Right hindlimb (tissue), 1 donor: ENCODE results near the gene CD276.
"Not testable (repeated sequence)": the region's sequence is repeated elsewhere in the genome, so short reads cannot be mapped to it uniquely, and the experiment has no call there.

Source experiments
- DNase-seq: peaks from one replicate; pipeline ENCODE4 v3.0.0-alpha.2; 2018

CD276 gene

DNA sequence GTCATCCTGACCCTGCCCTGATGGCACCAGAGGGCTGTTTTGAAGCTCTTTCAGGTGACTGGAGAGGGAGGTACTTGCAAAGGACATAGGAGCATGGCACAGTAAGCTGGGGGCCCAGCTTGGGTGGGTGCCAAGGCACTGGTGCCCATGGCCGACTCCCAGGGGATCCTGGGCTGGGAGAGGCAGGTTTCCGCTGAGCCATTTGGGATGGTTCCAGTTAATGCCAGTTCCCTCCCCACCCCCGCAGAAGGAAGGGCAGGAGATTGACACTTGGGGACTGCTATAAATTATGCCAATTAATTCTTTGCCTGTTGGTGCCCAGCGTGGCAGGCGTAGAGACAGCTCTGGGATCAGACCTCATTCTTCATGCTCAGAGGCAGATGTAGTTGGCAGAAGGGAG lies 26.1 kb downstream of the CD276 start:
- no peak for DNase-seq

DNA sequence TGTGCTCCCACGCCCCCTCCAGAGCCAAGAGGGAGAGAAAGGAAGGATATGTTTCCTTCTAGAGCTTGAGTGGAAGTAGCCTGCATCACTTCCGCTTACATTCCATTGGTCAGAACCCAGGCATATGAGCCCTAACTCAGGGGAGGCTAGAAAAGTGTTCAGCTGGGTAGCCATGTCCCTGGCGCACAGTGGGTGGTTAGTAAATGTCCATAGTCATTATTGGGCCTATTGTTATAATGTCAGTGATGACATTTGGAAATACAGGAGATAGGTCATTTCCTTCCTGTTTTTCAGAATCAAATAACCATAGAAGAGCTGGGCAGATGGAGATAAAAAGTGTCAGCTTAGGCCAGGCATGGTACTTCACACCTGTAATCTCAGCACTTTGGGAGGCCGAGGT lies 27.3 kb downstream of the CD276 start:
- DNase-seq = no peak

DNA sequence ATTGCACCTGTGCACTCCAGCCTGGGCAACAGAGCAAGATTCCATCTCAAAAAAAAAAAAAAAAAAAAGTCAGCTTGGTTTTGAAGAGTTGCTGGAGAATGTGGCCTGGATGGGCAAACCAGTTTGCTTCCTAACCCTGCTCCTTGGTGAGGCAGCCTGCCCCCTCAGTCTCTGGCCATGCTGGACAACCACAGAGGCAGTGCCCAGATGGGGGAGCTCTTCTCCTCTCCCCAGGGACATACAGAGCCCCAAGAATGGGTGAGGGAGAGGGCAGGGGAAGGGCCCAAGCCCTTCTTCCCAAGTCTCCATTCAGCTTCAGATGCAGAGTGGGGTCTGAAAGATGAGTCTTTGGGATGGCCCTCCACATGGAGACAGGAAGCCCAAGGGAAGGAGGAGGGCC lies 27.9 kb downstream of the CD276 start:
- DNase-seq = no peak

DNA sequence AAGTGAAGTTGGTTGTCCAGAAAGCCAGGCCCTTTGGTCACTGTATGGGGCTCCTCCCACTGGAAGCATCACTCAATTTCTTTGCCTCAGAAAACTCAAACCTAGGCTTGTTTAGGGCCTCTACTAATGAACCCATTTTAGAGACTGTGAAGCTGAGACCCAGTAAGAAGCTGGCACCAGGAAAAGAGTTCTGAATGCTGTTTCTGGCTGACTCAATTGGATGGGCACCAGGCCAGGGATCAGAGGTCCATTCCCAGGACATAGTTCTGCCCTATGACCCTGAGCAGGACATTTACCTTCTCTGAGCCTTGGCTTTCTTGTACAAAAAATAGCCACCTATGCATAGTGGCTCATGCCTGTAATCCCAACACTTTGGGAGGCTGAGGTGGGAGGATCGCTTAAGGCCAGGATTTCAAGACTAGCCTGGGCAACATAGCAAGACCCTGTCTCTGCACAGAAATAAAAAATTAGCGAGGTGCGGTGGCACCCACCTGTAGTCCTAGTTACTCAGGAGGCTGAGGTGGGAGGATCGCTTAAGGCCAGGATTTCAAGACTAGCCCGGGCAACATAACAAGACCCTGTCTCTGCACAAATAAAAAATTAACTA lies 30.6 kb downstream of the CD276 start:
- DNase-seq = no peak

DNA sequence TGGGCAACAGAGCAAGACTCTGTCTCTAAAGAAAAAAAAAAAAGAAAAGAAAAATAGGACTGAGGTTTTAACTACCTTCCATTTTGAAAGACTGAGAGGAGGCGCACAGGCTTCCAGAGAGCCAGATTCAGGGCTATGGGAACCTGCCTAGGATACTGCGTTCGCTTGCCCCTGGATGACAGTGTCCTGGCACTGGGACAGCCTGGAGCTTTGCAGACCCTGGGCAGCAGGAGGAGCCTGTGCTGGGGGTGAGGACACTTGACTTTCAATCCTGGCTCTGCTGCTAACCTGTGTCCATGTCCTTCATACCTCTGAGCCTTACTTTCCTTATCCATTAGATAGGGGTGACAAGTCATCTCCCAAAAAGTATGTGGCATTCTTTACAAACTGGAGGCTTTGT lies 31.2 kb downstream of the CD276 start:
- no peak for DNase-seq

DNA sequence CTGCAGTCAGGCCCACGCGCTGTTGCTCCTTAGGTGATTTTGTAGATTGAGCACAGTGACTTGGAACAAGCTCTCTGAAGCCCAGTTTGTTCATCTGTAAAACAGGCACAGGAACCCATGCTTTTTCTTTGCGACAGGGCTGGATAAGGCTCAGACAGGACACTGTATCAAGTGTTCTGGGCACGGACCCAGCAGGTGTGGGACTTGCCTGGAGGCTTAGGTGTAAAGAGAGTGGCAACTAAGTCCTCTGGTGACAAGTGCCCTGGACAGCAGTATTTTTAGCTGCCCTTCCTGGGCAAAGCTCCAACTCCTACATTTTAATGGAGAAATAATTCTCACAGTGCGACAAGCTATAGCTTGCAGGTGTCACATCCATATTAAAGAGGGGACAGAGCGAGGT lies 32.2 kb downstream of the CD276 start:
- DNase-seq = no peak

DNA sequence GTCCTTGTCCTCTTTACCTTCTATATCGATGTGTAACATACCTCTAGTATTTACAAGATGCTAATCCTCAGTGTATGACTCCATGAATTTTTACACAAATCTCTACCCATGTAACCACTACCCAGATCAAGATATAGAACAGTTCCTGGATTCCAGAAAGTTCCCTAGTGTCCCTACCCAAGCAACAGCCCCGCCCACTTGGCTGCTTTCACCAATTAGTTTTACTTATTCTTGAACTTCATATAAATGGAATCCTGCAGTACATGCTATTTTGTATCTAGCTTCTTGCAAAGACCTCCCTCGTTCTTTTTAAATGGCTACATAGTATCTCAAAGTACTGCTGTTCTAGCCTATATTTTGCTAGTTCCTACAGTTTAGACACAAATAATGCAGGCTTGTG lies 33.0 kb downstream of the CD276 start:
- DNase-seq = no peak

DNA sequence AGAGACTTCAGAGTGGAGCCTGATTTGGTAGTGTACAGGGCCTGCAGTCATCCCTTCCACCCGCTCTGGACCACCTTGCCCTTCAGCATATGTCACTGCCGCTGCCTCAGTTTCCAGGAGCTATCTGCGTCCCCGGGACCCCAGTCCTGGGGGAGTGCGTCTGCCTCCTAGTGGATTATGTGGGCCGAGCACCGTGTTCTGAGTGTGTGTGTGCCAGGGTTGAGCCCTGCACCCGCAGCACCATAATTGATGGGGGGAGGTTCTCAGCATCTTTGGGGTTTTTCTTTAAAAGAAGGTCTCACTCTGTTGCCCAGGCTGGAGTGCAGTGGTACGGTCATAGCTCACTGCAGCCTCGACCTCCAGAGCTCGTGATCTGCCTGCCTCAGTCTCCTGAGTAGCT lies 33.6 kb downstream of the CD276 start:
- no peak for DNase-seq

DNA sequence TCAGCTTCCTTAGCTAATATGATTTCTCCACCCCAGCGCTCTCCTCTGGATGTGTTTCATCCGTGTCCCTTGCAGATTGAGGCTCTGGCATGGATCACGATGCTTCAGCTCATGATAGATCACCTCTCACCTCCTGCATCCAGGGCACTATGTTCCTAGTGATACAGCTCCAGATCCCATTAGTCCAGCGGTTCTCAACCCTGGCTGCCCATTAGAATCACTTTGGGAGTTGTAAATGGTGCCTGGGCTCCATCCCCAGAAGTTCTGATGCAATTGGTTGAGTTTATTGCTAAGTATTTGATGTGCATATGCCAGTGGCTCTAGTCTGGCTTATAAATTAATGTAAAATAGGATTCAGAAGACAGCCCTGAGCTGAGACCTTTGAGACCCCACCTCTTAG lies 34.5 kb downstream of the CD276 start:
- DNase-seq = no peak

DNA sequence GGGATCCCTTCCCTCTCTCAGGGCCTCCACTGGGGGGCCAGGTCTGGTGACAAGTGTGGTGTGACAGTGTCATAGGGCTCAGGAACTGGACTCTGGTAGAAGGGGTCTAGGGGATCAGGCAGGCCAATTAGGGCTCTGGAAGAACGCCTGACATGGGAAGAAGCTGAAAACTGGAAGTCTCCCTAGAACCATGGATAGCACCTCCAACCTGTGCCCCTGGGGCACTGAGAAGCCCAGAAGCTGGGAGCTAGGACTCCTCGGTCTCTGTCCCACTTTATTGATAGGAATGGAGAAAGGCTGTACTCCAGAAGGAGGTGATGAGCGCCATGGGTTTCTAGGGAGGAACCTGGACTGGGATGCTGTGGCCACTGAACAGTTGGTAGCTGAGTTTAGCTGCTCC lies 38.2 kb downstream of the CD276 start:
- no peak for DNase-seq

DNA sequence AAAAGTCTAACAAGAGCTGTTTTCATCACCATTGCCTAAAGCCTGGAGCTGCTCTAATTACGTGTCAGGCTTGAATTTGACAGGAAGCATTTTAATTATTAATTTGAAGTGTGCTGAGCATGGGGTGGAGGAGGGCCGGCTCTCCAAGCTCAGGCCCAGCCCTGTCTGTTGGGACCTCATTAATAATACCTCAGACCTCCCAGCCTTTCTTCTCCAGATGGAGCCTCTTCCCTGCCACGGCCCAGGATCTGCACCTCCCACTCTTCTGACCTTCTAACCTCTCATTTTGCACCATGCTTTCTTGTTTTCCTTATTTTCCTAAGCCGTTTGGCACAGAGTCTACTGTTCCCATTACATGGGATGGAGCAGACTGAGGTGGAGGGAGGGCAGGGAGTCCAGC lies 39.0 kb downstream of the CD276 start:
- no peak for DNase-seq

DNA sequence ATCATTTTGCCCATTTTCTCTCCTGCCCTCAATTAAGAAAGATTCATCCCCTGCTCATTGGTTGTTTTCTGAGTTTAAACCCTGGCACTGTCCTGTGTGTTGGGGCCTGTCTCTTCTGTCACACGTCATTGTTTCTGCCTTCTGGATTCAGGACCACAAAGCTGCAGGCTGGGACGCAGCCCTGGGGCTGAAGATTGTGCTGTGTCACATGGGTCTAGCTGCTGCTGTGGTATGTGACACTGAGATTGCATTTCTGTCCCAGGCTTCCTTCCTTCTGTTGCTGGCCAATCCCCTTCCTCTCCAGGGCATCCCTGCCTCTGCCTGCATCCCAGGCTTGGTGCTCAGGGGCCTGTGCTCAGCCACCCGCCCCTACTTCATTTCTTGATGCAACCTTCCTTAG lies 40.0 kb downstream of the CD276 start:
- DNase-seq = no peak

DNA sequence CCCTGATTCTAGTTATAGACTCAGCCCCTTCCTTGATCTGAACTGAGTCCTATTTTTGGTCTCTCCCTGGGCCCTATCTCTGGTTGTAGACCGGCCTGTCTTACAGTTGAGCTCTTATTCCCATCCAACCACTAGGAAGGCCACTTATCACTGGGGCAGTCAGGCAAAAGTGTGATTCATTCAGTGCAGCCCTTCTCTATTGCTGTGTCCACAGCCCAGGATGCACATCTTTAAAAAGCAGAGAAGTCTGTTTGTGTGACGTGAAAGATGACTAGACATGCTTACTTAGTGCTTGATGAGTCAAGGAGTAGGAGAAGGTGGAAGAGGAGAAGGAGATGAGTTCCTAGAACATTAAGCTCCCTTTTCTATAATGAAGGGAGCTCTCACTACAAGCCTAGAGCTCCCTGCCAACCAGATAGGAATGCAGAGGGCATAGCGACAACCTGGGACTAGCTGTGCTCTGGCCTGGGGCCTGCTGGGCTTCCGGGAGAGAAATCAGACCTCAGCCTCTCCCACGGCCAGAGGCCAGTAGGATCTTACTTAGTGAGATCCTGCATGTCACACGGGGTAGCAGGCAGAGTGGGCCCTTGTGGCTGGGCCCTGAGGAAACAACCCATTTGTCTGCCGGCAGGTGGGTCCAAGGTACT lies 43.3 kb downstream of the CD276 start:
- DNase-seq = no peak

DNA sequence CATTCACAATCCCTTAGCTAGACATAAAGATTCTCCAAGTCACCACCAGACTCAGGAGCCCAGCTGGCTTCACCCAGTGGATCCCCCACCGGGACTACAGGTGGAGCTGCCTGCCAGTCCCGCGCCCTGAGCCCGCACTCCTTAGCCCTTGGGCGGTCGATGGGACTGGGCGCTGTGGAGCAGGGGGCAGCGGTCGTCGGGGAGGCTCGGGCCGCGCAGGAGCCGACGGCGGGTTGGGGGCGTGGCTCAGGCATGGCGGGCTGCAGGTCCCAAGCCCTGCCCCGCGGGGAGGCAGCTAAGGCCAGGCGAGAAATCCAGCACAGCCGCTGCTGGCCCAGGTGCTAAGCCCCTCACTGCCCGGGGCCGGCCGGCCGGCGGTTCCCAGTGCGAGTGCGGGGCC lies 47.9 kb downstream of the CD276 start:
- DNase-seq = not testable (repeated sequence)

DNA sequence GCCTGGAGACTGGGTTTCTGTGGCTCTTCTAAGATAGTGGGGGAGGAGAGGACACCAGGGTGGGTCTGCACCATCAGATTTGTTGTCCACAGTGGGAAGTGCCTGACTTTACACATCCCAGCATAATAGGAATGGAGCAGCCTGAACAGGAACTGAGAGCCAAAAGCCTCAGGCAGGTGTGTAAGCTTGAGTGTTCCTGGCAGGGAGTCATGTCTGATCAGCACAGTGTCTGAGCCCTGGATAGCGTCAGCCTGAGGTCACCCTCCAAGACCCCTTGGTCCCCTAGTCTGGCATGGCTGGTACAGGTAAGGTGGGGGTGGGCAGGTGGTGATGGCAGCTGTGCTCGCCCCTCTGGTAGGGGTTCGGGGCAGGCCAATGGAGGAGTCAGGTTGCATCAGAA lies 48.7 kb downstream of the CD276 start:
- no peak for DNase-seq

DNA sequence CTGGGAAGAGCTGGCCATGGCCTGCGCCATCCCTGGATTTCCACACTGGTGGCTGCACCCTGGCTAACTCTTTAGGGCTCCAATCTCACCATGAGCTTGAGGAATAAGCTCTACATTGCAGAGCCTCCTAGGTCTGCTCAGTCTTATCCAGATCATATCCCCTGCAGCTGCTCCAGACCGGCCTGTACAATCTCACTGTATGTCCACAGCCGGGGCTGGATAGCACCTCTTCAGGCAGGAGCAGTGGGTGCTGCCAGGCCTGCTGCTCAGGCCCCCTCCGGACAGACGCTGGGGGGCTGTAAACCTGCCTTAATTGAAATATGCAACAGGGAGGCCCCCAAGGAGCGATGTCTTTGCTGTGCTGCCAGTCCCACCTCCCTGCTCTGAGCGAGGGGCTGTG lies 53.4 kb downstream of the CD276 start:
- no peak for DNase-seq

DNA sequence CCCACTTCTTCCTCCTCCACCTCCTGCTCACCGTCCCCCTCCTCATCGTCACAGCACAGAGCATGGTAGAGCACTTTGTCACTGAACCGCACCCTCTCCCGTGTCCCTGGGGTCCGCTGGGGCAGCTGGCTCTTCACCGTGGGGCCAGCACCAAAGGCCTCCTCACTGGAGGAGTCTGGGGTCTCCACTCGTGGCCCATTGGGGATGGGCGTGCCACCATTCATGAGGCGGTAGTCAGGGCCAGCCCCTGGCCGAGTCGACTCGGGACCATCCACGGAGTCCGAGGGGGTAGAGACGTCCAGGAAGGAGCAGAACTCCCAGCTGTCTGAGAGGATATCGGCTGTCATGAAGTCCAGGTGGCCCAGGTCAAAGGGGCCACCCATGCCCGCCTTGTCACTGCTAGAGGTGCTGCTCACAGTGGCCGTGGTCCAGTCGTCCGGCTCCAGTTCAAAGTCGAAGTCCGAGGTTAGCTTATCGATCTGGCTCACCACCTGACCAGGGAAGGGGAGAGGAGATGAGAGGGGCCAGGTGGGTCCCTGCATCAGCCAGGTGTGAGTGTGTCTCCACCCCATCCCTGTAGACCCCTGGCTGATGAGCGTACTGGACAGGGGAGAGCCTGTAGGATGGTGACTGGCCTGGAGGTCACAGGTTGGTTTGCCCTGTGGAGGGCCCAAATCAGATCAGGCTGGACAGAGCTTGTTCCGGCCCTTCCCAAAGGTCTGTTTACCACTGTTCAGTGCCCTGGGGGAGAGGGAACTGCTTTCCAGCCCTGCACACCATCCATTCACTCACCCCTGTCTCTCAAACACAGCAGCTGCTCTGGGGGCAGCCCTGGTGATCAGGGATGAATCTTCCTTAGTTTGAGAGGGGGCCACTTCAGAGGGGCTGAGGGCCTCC lies 56.2 kb downstream of the CD276 start:
- no peak for DNase-seq

DNA sequence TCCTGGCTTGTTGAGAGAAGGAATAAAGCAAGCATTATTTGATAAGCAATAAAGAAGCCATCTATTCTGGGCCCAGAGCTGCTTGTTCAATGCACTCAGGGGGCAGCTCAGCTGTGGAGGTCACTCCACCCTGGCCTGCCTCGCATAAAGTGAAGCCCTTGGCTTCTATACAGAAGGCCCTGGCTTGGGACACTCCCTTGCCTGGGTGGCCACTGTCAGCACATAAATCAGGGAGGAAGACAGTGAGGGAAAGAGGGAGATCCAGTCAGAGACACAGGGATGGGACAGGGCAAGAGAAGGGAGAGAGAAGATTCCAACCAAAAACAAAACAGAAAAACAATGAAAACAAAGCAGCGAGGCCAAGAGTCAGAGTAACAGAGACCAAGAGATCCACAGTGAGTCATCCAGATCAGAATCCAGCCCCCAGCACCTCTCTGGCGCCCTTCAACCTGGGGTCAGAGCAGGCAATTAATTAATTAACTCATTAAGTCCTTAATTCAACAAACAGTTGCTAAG lies 57.2 kb downstream of the CD276 start:
- no peak for DNase-seq

DNA sequence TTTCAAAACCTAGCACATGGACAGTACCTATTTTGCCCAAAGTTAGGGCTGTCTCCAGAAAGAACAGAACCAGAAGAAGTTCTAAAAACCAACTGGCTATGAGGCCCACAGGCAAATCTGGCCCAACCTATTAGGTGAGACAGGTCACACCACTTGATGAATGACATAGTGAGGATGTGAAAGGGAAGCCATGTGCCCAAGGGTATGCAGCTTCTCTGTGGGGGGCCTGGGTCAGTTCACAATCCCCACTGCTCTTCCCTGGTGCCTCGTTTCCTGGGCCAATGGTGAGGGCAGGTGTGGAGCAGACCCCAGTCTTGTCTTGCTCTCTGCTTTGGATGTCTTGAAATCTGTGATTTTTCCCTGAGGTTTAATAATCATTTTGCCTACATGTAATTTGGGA lies 60.1 kb downstream of the CD276 start:
- DNase-seq = no peak

DNA sequence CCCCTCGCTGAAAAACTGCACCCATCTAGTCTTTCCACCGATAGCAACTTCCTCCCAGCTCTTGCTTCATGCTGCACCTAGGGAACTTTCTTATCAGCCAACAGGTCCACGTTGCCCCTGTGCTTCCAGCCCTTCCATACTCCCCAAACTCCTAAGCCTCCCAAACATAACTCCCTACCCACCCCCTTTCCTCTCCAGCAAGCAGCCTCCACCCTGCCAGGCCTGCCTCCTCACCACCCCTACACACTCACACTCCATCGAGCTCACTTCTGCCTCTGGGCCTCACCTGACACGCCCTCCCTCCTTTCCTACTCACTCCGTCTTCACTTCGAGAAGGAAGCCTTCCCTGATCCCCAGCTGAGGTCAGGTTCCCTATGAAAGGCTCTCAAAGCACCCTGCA lies 60.9 kb downstream of the CD276 start:
- DNase-seq = no peak

DNA sequence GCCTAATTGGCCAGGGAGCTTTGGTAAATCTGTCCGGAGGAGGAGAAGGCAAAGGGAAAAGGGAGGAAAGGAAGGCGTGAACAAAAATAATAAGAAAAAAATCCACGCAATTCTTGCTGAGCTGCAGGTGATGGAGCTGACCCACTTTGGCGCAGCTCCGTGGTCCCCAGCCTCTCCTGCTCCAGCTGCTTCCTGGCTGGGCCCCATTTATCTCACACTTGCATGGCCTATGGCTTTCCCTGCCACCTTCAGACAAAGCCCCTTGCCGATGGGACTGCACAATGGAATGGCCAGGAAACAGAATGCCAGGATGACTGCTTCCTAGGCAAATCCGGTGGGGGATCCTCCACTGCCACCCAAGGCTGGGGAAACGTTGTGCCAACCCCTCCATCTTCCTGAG lies 62.1 kb downstream of the CD276 start:
- no peak for DNase-seq

DNA sequence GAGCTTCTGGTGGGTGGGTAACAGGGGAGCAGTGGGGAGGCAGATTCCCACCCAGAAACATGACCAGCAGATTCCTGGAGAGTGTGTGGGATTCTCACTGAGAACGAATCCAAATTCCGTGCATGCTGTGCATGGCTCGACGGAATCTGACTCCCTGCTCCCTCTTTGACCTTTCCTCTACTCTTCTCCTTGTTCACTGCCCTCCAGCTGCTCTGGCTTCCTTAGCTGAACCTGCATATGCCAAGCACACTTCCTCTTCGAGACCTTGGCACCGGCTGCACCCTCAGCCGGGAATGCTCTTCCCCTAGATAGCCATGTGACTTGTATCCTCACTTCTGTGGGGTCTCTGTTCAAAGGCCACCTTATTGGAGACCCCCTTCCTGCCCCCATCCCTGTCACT lies 62.7 kb downstream of the CD276 start:
- no peak for DNase-seq

DNA sequence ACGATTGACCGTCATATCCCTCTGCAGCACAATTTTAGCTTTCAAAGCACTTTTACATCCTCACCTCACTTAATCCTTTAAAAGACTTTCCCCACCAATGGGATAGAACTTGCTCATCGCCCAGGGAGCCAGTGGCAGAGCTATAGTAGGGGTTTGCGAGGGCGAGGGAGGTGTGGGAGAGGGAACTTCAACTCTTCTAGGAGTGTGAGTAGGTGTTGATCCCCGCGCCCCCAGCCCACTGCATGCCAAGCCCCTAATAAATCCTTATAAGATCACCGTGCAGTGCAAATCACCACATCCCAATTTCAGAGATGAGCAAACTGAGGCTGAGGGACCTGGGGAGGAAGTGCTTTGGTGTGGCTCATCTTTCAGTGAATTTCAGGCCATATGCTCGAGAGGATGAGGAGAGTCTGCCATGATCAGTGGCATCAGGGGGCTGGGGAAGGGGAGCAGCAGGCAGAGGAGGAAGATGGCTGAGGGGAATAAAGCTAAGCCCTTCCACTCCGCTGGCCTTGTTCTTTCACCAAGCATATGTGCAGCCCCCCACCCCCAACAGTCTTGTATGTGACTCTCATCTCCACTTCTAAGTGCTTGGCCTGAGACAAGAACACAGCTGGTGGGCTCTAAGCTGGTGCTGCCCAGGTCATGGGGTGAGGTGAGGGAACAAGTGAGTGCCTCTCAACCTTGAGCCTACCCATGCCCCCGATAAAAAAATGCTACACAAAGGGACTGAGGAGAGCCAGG lies 63.8 kb downstream of the CD276 start:
- DNase-seq = no peak
